ENCODE data around the gene SLC7A14. TPM values are rescaled to one million over a fixed set of nuclear protein-coding genes. Genes with fewer than 3 reads are reported as not detected.

The SLC7A14 gene
- total RNA-seq, 1 donor from 2014 or later: not detected

GRCh38 chr3:170531657-170532335, 54.1 kb downstream of the SLC7A14 start:
- H3K27me3 ChIP-seq: no peaks in the 10 kb centered on the region
- no peak overlapping the region for H3K27ac Mint-ChIP-seq
- H3K27ac ChIP-seq: no peak overlapping the region
- DNase-seq (ENCODE audit: low spot score): no peak
- H3K4me1 Mint-ChIP-seq: peaks cover 7% of the 10 kb centered on the region
- no peak overlapping the region for H3K4me3 ChIP-seq
- H2AFZ ChIP-seq (replicated peaks): no peak overlapping the region
- H3K9ac ChIP-seq: no peak overlapping the region
- peaks cover 2% of the 10 kb centered on the region for H3K27me3 Mint-ChIP-seq (ENCODE audit: insufficient read depth, low read depth)
- H3K4me3 Mint-ChIP-seq: no peak overlapping the region
- no peaks in the 10 kb centered on the region for H3K79me2 ChIP-seq (ENCODE audit: low read depth)
- H3K4me1 ChIP-seq: no peaks in the 10 kb centered on the region
- no peaks in the 10 kb centered on the region for H3K36me3 ChIP-seq
- no peaks in the 10 kb centered on the region for H3K9me3 ChIP-seq (ENCODE audit: low read depth)
- H3K36me3 Mint-ChIP-seq: no peaks in the 10 kb centered on the region
- H4K20me1 ChIP-seq (ENCODE audit: low read depth): no peaks in the 10 kb centered on the region
- no peak overlapping the region for H3K4me2 ChIP-seq
- no peaks in the 10 kb centered on the region for H3F3A ChIP-seq (ENCODE audit: low read depth)
- TF ChIP-seq, protein P1, sequence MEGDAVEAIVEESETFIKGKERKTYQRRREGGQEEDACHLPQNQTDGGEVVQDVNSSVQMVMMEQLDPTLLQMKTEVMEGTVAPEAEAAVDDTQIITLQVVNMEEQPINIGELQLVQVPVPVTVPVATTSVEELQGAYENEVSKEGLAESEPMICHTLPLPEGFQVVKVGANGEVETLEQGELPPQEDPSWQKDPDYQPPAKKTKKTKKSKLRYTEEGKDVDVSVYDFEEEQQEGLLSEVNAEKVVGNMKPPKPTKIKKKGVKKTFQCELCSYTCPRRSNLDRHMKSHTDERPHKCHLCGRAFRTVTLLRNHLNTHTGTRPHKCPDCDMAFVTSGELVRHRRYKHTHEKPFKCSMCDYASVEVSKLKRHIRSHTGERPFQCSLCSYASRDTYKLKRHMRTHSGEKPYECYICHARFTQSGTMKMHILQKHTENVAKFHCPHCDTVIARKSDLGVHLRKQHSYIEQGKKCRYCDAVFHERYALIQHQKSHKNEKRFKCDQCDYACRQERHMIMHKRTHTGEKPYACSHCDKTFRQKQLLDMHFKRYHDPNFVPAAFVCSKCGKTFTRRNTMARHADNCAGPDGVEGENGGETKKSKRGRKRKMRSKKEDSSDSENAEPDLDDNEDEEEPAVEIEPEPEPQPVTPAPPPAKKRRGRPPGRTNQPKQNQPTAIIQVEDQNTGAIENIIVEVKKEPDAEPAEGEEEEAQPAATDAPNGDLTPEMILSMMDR (IDR thresholded peaks at IDR 0.05): no peak
- TF ChIP-seq EZH2 (IDR thresholded peaks at IDR 0.05): no peak
- TF ChIP-seq EZH2phosphoT487 (IDR thresholded peaks at IDR 0.05): no peak
- no peaks in the 10 kb centered on the region for H3K9me3 Mint-ChIP-seq

GRCh38 chr3:170531054-170531453, 54.8 kb downstream of the SLC7A14 start:
- no peaks in the 10 kb centered on the region for H3K36me3 ChIP-seq
- H3K4me1 Mint-ChIP-seq: peaks cover 7% of the 10 kb centered on the region
- TF ChIP-seq EZH2 (IDR thresholded peaks at IDR 0.05) (no peak), EZH2phosphoT487 (IDR thresholded peaks at IDR 0.05) (no peak)
- TF ChIP-seq, protein P1 (IDR thresholded peaks at IDR 0.05): no peak
- no peak overlapping the region for H3K27ac ChIP-seq
- H3K4me3 Mint-ChIP-seq: no peak overlapping the region
- no peak for DNase-seq (ENCODE audit: low spot score)
- no peaks in the 10 kb centered on the region for H4K20me1 ChIP-seq (ENCODE audit: low read depth)
- no peak overlapping the region for H3K4me3 ChIP-seq
- no peaks in the 10 kb centered on the region for H3K9me3 Mint-ChIP-seq
- no peaks in the 10 kb centered on the region for H3K27me3 ChIP-seq
- H2AFZ ChIP-seq (replicated peaks): no peak overlapping the region
- H3K27ac Mint-ChIP-seq: no peak overlapping the region
- H3K9me3 ChIP-seq (ENCODE audit: low read depth): no peaks in the 10 kb centered on the region
- peaks cover 4% of the 10 kb centered on the region for H3K27me3 Mint-ChIP-seq (ENCODE audit: insufficient read depth, low read depth)
- no peaks in the 10 kb centered on the region for H3K36me3 Mint-ChIP-seq
- H3K4me2 ChIP-seq: no peak overlapping the region
- H3F3A ChIP-seq (ENCODE audit: low read depth): no peaks in the 10 kb centered on the region
- H3K4me1 ChIP-seq: no peaks in the 10 kb centered on the region
- no peak overlapping the region for H3K9ac ChIP-seq
- no peaks in the 10 kb centered on the region for H3K79me2 ChIP-seq (ENCODE audit: low read depth)

- no peaks in the 10 kb centered on the region for H4K20me1 ChIP-seq (ENCODE audit: low read depth)
- no peaks in the 10 kb centered on the region for H3K9me3 ChIP-seq (ENCODE audit: low read depth)
- H3K9ac ChIP-seq: no peak overlapping the region
- H3K79me2 ChIP-seq (ENCODE audit: low read depth): no peaks in the 10 kb centered on the region
- TF ChIP-seq EZH2 (IDR thresholded peaks at IDR 0.05): no peak
- no peak for TF ChIP-seq EZH2phosphoT487 (IDR thresholded peaks at IDR 0.05)
- Mint-ChIP-seq H3K9me3 (no peaks in the 10 kb centered on the region), H3K4me3 (no peak overlapping the region), H3K27ac (no peak overlapping the region), H3K27me3 (ENCODE audit: insufficient read depth, low read depth) (peaks cover 4% of the 10 kb centered on the region), H3K4me1 (peaks cover 7% of the 10 kb centered on the region), H3K36me3 (no peaks in the 10 kb centered on the region)
- DNase-seq (ENCODE audit: low spot score): no peak
- H2AFZ ChIP-seq (replicated peaks): no peak overlapping the region
- H3K27me3 ChIP-seq: no peaks in the 10 kb centered on the region
- H3K4me3 ChIP-seq: no peak overlapping the region
- H3K27ac ChIP-seq: no peak overlapping the region
- H3K4me2 ChIP-seq: no peak overlapping the region
- no peaks in the 10 kb centered on the region for H3K4me1 ChIP-seq
- H3K36me3 ChIP-seq: no peaks in the 10 kb centered on the region
- H3F3A ChIP-seq (ENCODE audit: low read depth): no peaks in the 10 kb centered on the region
Observed at GRCh38 chr3:170529912-170530311, 56.0 kb downstream of the SLC7A14 start.

- TF ChIP-seq, protein P1 (IDR thresholded peaks at IDR 0.05): no peak
- TF ChIP-seq EZH2phosphoT487 (IDR thresholded peaks at IDR 0.05) (no peak), EZH2 (IDR thresholded peaks at IDR 0.05) (no peak)
Observed at GRCh38 chr3:170529346-170529745, 56.5 kb downstream of the SLC7A14 start.

More at GRCh38 chr3:170529346-170529745, 56.5 kb downstream of the SLC7A14 start:
- Histone ChIP-seq H3K27ac (no peak overlapping the region), H3K9me3 (ENCODE audit: low read depth) (no peaks in the 10 kb centered on the region), H4K20me1 (ENCODE audit: low read depth) (no peaks in the 10 kb centered on the region), H3K9ac (no peak overlapping the region), H3K4me1 (no peaks in the 10 kb centered on the region), H3F3A (ENCODE audit: low read depth) (no peaks in the 10 kb centered on the region), H2AFZ (replicated peaks) (no peak overlapping the region), H3K27me3 (no peaks in the 10 kb centered on the region), H3K4me3 (no peak overlapping the region), H3K36me3 (no peaks in the 10 kb centered on the region), H3K79me2 (ENCODE audit: low read depth) (no peaks in the 10 kb centered on the region), H3K4me2 (no peak overlapping the region)
- Mint-ChIP-seq H3K9me3 (no peaks in the 10 kb centered on the region), H3K4me3 (no peak overlapping the region), H3K27ac (no peak overlapping the region), H3K27me3 (ENCODE audit: insufficient read depth, low read depth) (peaks cover 4% of the 10 kb centered on the region), H3K36me3 (no peaks in the 10 kb centered on the region), H3K4me1 (peaks cover 7% of the 10 kb centered on the region)
- DNase-seq (ENCODE audit: low spot score): no peak

Measured in neural progenitor cell (in vitro differentiated cells).